GM23338 (cell line): Measurements from ENCODE around the gene ALS2.

Source experiments
- EZH2 ChIP-seq: fragments of 200-600 bp; sonication (generic); IDR thresholded peaks from one replicate; pipeline ENCODE4 v1.8.0; 2017; ENCODE audit warnings: antibody characterized with exemption, mild to moderate bottlenecking, low read depth; ENCODE audit not compliant: unreplicated experiment
- EZH2phosphoT487 ChIP-seq: fragments of 200-600 bp; sonication (generic); IDR thresholded peaks from one replicate; pipeline ENCODE4 v1.8.1; 2018; ENCODE audit warnings: antibody characterized with exemption; ENCODE audit not compliant: unreplicated experiment
- POLR2AphosphoS5 ChIP-seq: IDR thresholded peaks from 2 replicates; pipeline ENCODE4 v1.6.1; 2016; ENCODE audit warnings: antibody characterized with exemption, low read depth
- TF ChIP-seq, protein P1 (sequence below): IDR thresholded peaks from 2 replicates; pipeline ENCODE4 v1.6.1; 2016; ENCODE audit warnings: antibody characterized with exemption
- TF ChIP-seq, protein P2 (sequence below), 2 experiments: fragments of 200-600 bp in 1 of 2; sonication (generic) in 1 of 2; conservative IDR thresholded peaks; 2 replicates each; pipeline versions ENCODE4 v1.5.1 to v1.6.1; 2016 to 2017; ENCODE audit warnings: antibody characterized with exemption in 2 of 2, low read depth in 2 of 2, mild to moderate bottlenecking in 2 of 2, moderate library complexity in 1 of 2
- TF ChIP-seq, protein P3 (sequence below): IDR thresholded peaks from one replicate; pipeline ENCODE4 v1.6.1; 2018; ENCODE audit warnings: antibody characterized with exemption; ENCODE audit not compliant: unreplicated experiment

DNA sequence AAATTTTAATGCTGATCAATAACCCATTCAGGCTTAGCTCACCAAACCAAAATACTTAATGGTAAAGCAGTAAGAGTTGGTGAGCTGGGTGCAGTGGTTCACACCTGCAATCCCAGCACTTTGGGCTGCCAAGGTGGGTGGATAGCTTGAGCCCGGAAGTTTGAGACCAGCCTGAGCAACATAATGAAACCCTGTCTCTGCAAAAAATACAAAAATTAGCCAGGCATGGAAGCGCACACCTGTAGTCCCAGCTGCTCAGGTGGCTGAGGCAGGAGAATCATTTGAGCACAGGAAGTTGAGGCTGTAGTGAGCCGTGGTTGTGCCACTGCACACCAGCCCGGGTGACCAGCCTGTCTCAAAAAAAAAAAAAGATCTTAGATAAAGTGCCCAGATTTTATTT, 46.6 kb downstream of the ALS2 start:
- TF ChIP-seq, protein P1, sequence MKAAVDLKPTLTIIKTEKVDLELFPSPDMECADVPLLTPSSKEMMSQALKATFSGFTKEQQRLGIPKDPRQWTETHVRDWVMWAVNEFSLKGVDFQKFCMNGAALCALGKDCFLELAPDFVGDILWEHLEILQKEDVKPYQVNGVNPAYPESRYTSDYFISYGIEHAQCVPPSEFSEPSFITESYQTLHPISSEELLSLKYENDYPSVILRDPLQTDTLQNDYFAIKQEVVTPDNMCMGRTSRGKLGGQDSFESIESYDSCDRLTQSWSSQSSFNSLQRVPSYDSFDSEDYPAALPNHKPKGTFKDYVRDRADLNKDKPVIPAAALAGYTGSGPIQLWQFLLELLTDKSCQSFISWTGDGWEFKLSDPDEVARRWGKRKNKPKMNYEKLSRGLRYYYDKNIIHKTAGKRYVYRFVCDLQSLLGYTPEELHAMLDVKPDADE, result no peak
- TF ChIP-seq, protein P2, sequence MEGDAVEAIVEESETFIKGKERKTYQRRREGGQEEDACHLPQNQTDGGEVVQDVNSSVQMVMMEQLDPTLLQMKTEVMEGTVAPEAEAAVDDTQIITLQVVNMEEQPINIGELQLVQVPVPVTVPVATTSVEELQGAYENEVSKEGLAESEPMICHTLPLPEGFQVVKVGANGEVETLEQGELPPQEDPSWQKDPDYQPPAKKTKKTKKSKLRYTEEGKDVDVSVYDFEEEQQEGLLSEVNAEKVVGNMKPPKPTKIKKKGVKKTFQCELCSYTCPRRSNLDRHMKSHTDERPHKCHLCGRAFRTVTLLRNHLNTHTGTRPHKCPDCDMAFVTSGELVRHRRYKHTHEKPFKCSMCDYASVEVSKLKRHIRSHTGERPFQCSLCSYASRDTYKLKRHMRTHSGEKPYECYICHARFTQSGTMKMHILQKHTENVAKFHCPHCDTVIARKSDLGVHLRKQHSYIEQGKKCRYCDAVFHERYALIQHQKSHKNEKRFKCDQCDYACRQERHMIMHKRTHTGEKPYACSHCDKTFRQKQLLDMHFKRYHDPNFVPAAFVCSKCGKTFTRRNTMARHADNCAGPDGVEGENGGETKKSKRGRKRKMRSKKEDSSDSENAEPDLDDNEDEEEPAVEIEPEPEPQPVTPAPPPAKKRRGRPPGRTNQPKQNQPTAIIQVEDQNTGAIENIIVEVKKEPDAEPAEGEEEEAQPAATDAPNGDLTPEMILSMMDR (conservative IDR thresholded peaks at IDR 0.05; ENCODE audit: low read depth in 2 of 2), result no peak
- no peak for TF ChIP-seq EZH2
- TF ChIP-seq POLR2AphosphoS5, result no peak
- TF ChIP-seq EZH2phosphoT487, result no peak
- TF ChIP-seq, protein P3, sequence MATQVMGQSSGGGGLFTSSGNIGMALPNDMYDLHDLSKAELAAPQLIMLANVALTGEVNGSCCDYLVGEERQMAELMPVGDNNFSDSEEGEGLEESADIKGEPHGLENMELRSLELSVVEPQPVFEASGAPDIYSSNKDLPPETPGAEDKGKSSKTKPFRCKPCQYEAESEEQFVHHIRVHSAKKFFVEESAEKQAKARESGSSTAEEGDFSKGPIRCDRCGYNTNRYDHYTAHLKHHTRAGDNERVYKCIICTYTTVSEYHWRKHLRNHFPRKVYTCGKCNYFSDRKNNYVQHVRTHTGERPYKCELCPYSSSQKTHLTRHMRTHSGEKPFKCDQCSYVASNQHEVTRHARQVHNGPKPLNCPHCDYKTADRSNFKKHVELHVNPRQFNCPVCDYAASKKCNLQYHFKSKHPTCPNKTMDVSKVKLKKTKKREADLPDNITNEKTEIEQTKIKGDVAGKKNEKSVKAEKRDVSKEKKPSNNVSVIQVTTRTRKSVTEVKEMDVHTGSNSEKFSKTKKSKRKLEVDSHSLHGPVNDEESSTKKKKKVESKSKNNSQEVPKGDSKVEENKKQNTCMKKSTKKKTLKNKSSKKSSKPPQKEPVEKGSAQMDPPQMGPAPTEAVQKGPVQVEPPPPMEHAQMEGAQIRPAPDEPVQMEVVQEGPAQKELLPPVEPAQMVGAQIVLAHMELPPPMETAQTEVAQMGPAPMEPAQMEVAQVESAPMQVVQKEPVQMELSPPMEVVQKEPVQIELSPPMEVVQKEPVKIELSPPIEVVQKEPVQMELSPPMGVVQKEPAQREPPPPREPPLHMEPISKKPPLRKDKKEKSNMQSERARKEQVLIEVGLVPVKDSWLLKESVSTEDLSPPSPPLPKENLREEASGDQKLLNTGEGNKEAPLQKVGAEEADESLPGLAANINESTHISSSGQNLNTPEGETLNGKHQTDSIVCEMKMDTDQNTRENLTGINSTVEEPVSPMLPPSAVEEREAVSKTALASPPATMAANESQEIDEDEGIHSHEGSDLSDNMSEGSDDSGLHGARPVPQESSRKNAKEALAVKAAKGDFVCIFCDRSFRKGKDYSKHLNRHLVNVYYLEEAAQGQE, result no peak
